Gastrocnemius medialis (tissue), 4 donors: Measurements from ENCODE around the gene KASH5.

Experiments
- POLR2A ChIP-seq, 2 donors: fragments of 450-650 bp; IDR thresholded peaks; one replicate each; pipeline ENCODE4 v1.6.1; 2017; ENCODE audit warnings: antibody characterized with exemption in 2 of 2, mild to moderate bottlenecking in 2 of 2, moderate library complexity in 2 of 2
- TF ChIP-seq, protein P1 (sequence below), 5 experiments: fragments of 450-650 bp in 3 of 5; fragments of 200-600 bp in 2 of 5; sonication (generic) in 2 of 5; IDR thresholded peaks in 4 of 5; conservative IDR thresholded peaks in 1 of 5; 1 replicate in 4 of 5; 2 replicates in 1 of 5; pipeline ENCODE4 v1.5.1; 2016 to 2019; ENCODE audit warnings: antibody characterized with exemption in 5 of 5, mild to moderate bottlenecking in 3 of 5, moderate library complexity in 3 of 5

GRCh38 chr19:49389406-49389805 is 1.4 kb downstream of the KASH5 start:
- no peak for TF ChIP-seq POLR2A (IDR thresholded peaks at IDR 0.05)
- TF ChIP-seq, protein P1, sequence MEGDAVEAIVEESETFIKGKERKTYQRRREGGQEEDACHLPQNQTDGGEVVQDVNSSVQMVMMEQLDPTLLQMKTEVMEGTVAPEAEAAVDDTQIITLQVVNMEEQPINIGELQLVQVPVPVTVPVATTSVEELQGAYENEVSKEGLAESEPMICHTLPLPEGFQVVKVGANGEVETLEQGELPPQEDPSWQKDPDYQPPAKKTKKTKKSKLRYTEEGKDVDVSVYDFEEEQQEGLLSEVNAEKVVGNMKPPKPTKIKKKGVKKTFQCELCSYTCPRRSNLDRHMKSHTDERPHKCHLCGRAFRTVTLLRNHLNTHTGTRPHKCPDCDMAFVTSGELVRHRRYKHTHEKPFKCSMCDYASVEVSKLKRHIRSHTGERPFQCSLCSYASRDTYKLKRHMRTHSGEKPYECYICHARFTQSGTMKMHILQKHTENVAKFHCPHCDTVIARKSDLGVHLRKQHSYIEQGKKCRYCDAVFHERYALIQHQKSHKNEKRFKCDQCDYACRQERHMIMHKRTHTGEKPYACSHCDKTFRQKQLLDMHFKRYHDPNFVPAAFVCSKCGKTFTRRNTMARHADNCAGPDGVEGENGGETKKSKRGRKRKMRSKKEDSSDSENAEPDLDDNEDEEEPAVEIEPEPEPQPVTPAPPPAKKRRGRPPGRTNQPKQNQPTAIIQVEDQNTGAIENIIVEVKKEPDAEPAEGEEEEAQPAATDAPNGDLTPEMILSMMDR (IDR thresholded peaks at IDR 0.05 in 4 of 5, conservative IDR thresholded peaks at IDR 0.05 in 1 of 5) = no peak
